NB4 (cell line): ENCODE data around the gene NACA2.

ENCODE experiments used
- POLR2A ChIP-seq: IDR thresholded peaks from 2 replicates; pipeline ENCODE4 v1.6.1; 2011; ENCODE audit warnings: mild to moderate bottlenecking; ENCODE audit not compliant: insufficient read length; ENCODE audit errors: extremely low read depth
- TF ChIP-seq, protein P1 (sequence below): IDR thresholded peaks from one replicate; pipeline ENCODE4 v1.5.1; 2012; ENCODE audit warnings: low read depth, low read length
- TF ChIP-seq, protein P2 (sequence below): IDR thresholded peaks from 2 replicates; pipeline ENCODE4 v1.6.1; 2011; ENCODE audit warnings: low read depth, low read length

DNA sequence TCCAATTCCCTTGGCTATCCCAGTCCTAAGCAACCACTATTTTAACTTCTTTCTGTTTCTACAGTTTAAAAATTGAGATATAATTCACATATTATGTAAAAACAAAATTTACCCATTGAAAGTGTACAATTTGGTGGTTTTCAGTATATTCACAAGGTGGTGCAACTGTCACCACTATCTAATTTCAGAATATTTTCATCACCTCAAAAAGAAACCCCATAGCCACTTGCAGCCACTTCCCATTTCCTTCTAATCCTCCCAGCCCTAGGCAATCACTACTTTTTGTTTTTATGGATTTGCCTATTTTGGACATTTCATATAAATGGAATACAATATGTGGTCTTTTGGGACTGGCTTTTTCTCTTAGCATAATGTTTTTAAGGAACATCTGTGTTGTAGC is 36.1 kb upstream of the NACA2 start:
- TF ChIP-seq, protein P1, sequence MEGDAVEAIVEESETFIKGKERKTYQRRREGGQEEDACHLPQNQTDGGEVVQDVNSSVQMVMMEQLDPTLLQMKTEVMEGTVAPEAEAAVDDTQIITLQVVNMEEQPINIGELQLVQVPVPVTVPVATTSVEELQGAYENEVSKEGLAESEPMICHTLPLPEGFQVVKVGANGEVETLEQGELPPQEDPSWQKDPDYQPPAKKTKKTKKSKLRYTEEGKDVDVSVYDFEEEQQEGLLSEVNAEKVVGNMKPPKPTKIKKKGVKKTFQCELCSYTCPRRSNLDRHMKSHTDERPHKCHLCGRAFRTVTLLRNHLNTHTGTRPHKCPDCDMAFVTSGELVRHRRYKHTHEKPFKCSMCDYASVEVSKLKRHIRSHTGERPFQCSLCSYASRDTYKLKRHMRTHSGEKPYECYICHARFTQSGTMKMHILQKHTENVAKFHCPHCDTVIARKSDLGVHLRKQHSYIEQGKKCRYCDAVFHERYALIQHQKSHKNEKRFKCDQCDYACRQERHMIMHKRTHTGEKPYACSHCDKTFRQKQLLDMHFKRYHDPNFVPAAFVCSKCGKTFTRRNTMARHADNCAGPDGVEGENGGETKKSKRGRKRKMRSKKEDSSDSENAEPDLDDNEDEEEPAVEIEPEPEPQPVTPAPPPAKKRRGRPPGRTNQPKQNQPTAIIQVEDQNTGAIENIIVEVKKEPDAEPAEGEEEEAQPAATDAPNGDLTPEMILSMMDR = no peak
- no peak for TF ChIP-seq POLR2A
- TF ChIP-seq, protein P2, sequence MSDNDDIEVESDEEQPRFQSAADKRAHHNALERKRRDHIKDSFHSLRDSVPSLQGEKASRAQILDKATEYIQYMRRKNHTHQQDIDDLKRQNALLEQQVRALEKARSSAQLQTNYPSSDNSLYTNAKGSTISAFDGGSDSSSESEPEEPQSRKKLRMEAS = no peak
